HCT116 (cell line): ENCODE measurements around the gene S100A12. TPM values are rescaled to one million over a fixed set of nuclear protein-coding genes. Genes with fewer than 3 reads are reported as not detected.

ENCODE experiments used
- ATAC-seq: fragments of 200-7000 bp; cut with Tn5 transposase; 2 replicates; pipeline ENCODE4 v1.9.1; 2020; ENCODE audit warnings: mild to moderate bottlenecking, moderate library complexity
- BruUV-seq: library from RNA; stranded (reverse); fragments of 400-500 nt; replicated peaks from 2 replicates; lab custom pipeline; 2021; lab: Mats Ljungman, UMichigan
- CTCF ChIA-PET: fragments of 300-600 bp; sonication (Branson Sonifier 250); formaldehyde crosslinking; loops from one replicate; lab custom pipeline; 2021; ENCODE audit warnings: antibody characterized with exemption; lab: Charles Lee
- POLR2A ChIA-PET: fragments of 300-600, 350-600 bp; sonication (Branson Sonifier 250); formaldehyde crosslinking; loops from one replicate; lab custom pipeline; 2021; ENCODE audit warnings: antibody characterized with exemption; lab: Charles Lee
- RAD21 ChIA-PET, 2 experiments: fragments of 300-600 bp; sonication (Branson Sonifier 250); formaldehyde crosslinking; loops; one replicate each; lab custom pipeline; 2023; ENCODE audit warnings: low total read pairs in 2 of 2; ENCODE audit not compliant: uncharacterized antibody in 2 of 2, unreplicated experiment in 2 of 2, low non-redundant PET in 1 of 2; lab: Charles Lee
- DNase-seq: peaks from one replicate; pipeline ENCODE4 v3.0.0-alpha.2; 2010; ENCODE audit warnings: low read depth, low spot score
- H2AFZ ChIP-seq: fragments of 200-600 bp; shearing (Covaris generic), sonication (generic); 2 replicates; pipeline ENCODE4 v1.6.1; 2017; ENCODE audit warnings: low read depth, mixed run types, mixed read lengths, antibody characterized with exemption, low read length; ENCODE audit not compliant: poor library complexity, severe bottlenecking
- H3K27ac ChIP-seq: 2 replicates; pipeline ENCODE4 v1.5.1; 2012; ENCODE audit warnings: low read depth, low read length
- H3K27me3 ChIP-seq: fragments of 200-600 bp; sonication (generic); 2 replicates; pipeline ENCODE4 v1.6.1; 2016; ENCODE audit warnings: mixed run types, low read length, mixed read lengths; ENCODE audit not compliant: insufficient read depth
- H3K36me3 ChIP-seq, 2 experiments: fragments of 200-500 bp in 1 of 2; fragments of 200-600 bp in 1 of 2; sonication (Bioruptor generic) in 1 of 2; sonication (generic) in 1 of 2; 2 replicates each; pipeline versions ENCODE4 v1.5.1 to v1.6.1; 2014 to 2016; ENCODE audit warnings: low read length in 2 of 2, inconsistent platforms in 1 of 2, mixed read lengths in 1 of 2, mixed run types in 1 of 2; ENCODE audit not compliant: insufficient read depth in 2 of 2, control insufficient read depth in 1 of 2
- H3K4me1 ChIP-seq, 2 experiments: fragments of 200-600 bp in 1 of 2; sonication (generic) in 1 of 2; 2 replicates each; pipeline versions ENCODE4 v1.5.1 to v1.6.1; 2012 to 2017; ENCODE audit warnings: low read length in 2 of 2, inconsistent platforms in 1 of 2, mild to moderate bottlenecking in 1 of 2, mixed read lengths in 1 of 2, mixed run types in 1 of 2, moderate library complexity in 1 of 2; ENCODE audit not compliant: insufficient read depth in 2 of 2, control insufficient read depth in 1 of 2
- H3K4me2 ChIP-seq: fragments of 200-600 bp; sonication (generic); 2 replicates; pipeline ENCODE4 v1.6.1; 2017; ENCODE audit warnings: mixed run types, low read length, mixed read lengths
- H3K4me3 ChIP-seq, 2 experiments: fragments of 200-600 bp in 1 of 2; sonication (generic) in 1 of 2; replicated peaks in 1 of 2; 2 replicates each; pipeline ENCODE4 v1.5.1; 2011 to 2016; ENCODE audit warnings: low read length in 2 of 2, control low read depth in 1 of 2, low read depth in 1 of 2, mild to moderate bottlenecking in 1 of 2, mixed read lengths in 1 of 2, mixed run types in 1 of 2
- H3K79me2 ChIP-seq: fragments of 200-600 bp; sonication (generic); 2 replicates; pipeline ENCODE4 v1.6.1; 2017; ENCODE audit warnings: mild to moderate bottlenecking, mixed run types, low read length, moderate library complexity, mixed read lengths; ENCODE audit not compliant: insufficient read depth
- H3K9ac ChIP-seq: fragments of 200-600 bp; sonication (generic); 2 replicates; pipeline ENCODE4 v1.6.1; 2016; ENCODE audit warnings: low read length, mixed read lengths
- H3K9me2 ChIP-seq: fragments of 200-600 bp; sonication (generic), shearing (Covaris generic); 2 replicates; pipeline ENCODE4 v1.6.1; 2017; ENCODE audit warnings: mixed run types, mild to moderate bottlenecking, moderate library complexity; ENCODE audit not compliant: insufficient read depth
- H3K9me3 ChIP-seq, 2 experiments: fragments of 200-500 bp in 1 of 2; fragments of 200-600 bp in 1 of 2; sonication (Bioruptor generic) in 1 of 2; sonication (generic) in 1 of 2; 2 replicates each; pipeline ENCODE4 v1.6.1; 2014 to 2017; ENCODE audit warnings: low read length in 2 of 2, mixed read lengths in 2 of 2, inconsistent platforms in 1 of 2, low read depth in 1 of 2, mild to moderate bottlenecking in 1 of 2, mixed run types in 1 of 2, moderate library complexity in 1 of 2; ENCODE audit not compliant: control insufficient read depth in 1 of 2, insufficient read depth in 1 of 2
- H4K20me1 ChIP-seq: fragments of 200-600 bp; sonication (generic), shearing (Covaris generic); 2 replicates; pipeline ENCODE4 v1.6.1; 2017; ENCODE audit warnings: mixed run types, mild to moderate bottlenecking, moderate library complexity; ENCODE audit not compliant: insufficient read depth
- CTCF ChIP-seq, 3 experiments: fragments of 200-600 bp in 1 of 3; sonication (generic) in 1 of 3; IDR thresholded peaks in 2 of 3; conservative IDR thresholded peaks in 1 of 3; 2 replicates each; pipeline ENCODE4 v1.5.1; 2012 to 2017; ENCODE audit warnings: low read depth in 2 of 3, low read length in 2 of 3, antibody characterized with exemption in 1 of 3, borderline replicate concordance in 1 of 3, control low read depth in 1 of 3, mild to moderate bottlenecking in 1 of 3, mixed read lengths in 1 of 3, mixed run types in 1 of 3, moderate library complexity in 1 of 3; ENCODE audit not compliant: insufficient read depth in 1 of 3
- EGR1 ChIP-seq: IDR thresholded peaks from 2 replicates; pipeline ENCODE4 v1.6.1; 2012; ENCODE audit warnings: low read depth
- EZH2 ChIP-seq: fragments of 200-600 bp; sonication (generic); IDR thresholded peaks from 2 replicates; pipeline ENCODE4 v1.6.1; 2017; ENCODE audit warnings: antibody characterized with exemption, mixed run types
- MAX ChIP-seq: IDR thresholded peaks from 2 replicates; pipeline ENCODE4 v1.6.1; 2012
- POLR2AphosphoS5 ChIP-seq: IDR thresholded peaks from 2 replicates; pipeline ENCODE4 v1.6.1; 2011; ENCODE audit warnings: mild to moderate bottlenecking, low read depth, low read length, moderate library complexity
- RAD21 ChIP-seq: IDR thresholded peaks from 2 replicates; pipeline ENCODE4 v1.6.1; 2012; ENCODE audit warnings: low read depth, mild to moderate bottlenecking
- TCF7L2 ChIP-seq: IDR thresholded peaks from 2 replicates; pipeline ENCODE4 v1.7.0; 2011; ENCODE audit warnings: borderline replicate concordance, inconsistent platforms; ENCODE audit not compliant: insufficient read depth, insufficient read length; ENCODE audit errors: extremely low read depth
- ZFX ChIP-seq: fragments of 450-650 bp; IDR thresholded peaks from 2 replicates; pipeline ENCODE4 v1.6.1; 2017
- intact Hi-C: fragments of 100-400 bp; cut with micrococcal nuclease; formaldehyde crosslinking; loops from 2 replicates; pipeline ENCODE4 v1.10.0; 2022
- total RNA-seq: library from RNA; stranded (reverse); gene quantifications from one replicate; pipeline ENCODE4 v1.2.1, GENCODE V29; 2021; ENCODE audit not compliant: unreplicated experiment

The S100A12 gene
- total RNA-seq, 1 experiment from 2014 or later = not detected

- H3K9ac ChIP-seq = no peak overlapping the region
- no peaks in the 10 kb centered on the region for H4K20me1 ChIP-seq
- peak overlapping the region; percentile 33 for H2AFZ ChIP-seq
- no peak overlapping the region for H3K4me2 ChIP-seq
- intact Hi-C loops = loop anchor here (2.0 to 5.0 kb wide), 5 partner anchors 51 to 919 kb away; partner anchors contain the start of genes HAX1, S100A1 and S100A13
- DNase-seq = peak; percentile 8
- no TSS peak for BruUV-seq
- TF ChIP-seq ZFX = no peak
- TF ChIP-seq RAD21 = peak; percentile 58
- TF ChIP-seq EGR1 = no peak
- no peak for TF ChIP-seq POLR2AphosphoS5
- no peak for TF ChIP-seq TCF7L2
- no peak for TF ChIP-seq EZH2
- no peak for TF ChIP-seq MAX
- TF ChIP-seq CTCF (IDR thresholded peaks at IDR 0.05 in 2 of 3, conservative IDR thresholded peaks at IDR 0.05 in 1 of 3; ENCODE audit: borderline replicate concordance in 1 of 3, insufficient read depth in 1 of 3, low read depth in 2 of 3, low read length in 2 of 3) = peak; percentile 58 to 70 (median 60)
- ChIA-PET CTCF (interaction anchor here (0.8 to 6.7 kb wide), 17 partner anchors 10 to 981 kb away, joined by 3 to 133 read pairs (median 4); partner anchors contain the start of genes CHTOP and PGLYRP3), RAD21 (interaction anchor here (2.0 to 3.9 kb wide), 2 partner anchors 141 to 142 kb away, joined by 7 to 21 read pairs; no protein-coding TSS in a partner anchor), POLR2A (no interaction called here)
- no peaks in the 10 kb centered on the region for H3K36me3 ChIP-seq
- no peaks in the 10 kb centered on the region for H3K9me3 ChIP-seq
- no peak overlapping the region for H3K27ac ChIP-seq
- H3K79me2 ChIP-seq = no peaks in the 10 kb centered on the region
- no peaks in the 10 kb centered on the region; a peak in 1 of 4 replicates for H3K4me1 ChIP-seq
- peaks cover 22% of the 10 kb centered on the region for H3K27me3 ChIP-seq
- ATAC-seq = peak; percentile 69
- no peaks in the 10 kb centered on the region for H3K9me2 ChIP-seq
- no peak overlapping the region for H3K4me3 ChIP-seq
These were observed 22.0 kb downstream of the S100A12 start for GRCh38 chr1:153353226-153353947.
